SK-N-SH (cell line): ENCODE data around the gene MAMLD1. TPM values are rescaled to one million over a fixed set of nuclear protein-coding genes. Genes with fewer than 3 reads are reported as not detected.

Source experiments
- CTCF ChIA-PET: fragments of 300-600, 350-600 bp; formaldehyde crosslinking; extraction: SDS; loops from one replicate; lab custom pipeline; 2021; lab: Yijun Ruan, JAX
- POLR2A ChIA-PET: fragments of 350-600 bp; sonication (Branson Sonifier 250); formaldehyde crosslinking; extraction: SDS; loops from one replicate; lab custom pipeline; 2020; ENCODE audit warnings: antibody characterized with exemption, inconsistent platforms; lab: Yijun Ruan, JAX
- DNase-seq: peaks from one replicate; pipeline ENCODE4 v3.0.0; 2012
- H2AFZ ChIP-seq: fragments of 200-600 bp; sonication (generic); 2 replicates; pipeline ENCODE4 v1.8.1; 2016; ENCODE audit warnings: antibody characterized with exemption, mild to moderate bottlenecking, low read depth
- H3F3A ChIP-seq: fragments of 200-600 bp; sonication (generic); replicated peaks from 2 replicates; pipeline ENCODE3; 2016; ENCODE audit warnings: antibody characterized with exemption, mild to moderate bottlenecking; ENCODE audit not compliant: insufficient read depth
- H3K27ac ChIP-seq, 2 experiments: fragments of 200-500 bp in 1 of 2; fragments of 200-600 bp in 1 of 2; sonication (Bioruptor generic) in 1 of 2; sonication (generic), shearing (Covaris generic) in 1 of 2; 2 replicates each; pipeline versions ENCODE4 v1.5.1 to v1.6.1; 2014 to 2016; ENCODE audit warnings: low read depth in 2 of 2, inconsistent platforms in 1 of 2, low read length in 1 of 2, mild to moderate bottlenecking in 1 of 2, mixed read lengths in 1 of 2
- H3K27me3 ChIP-seq: fragments of 200-600 bp; sonication (generic), shearing (Covaris generic); 2 replicates; pipeline ENCODE4 v1.6.1; 2016; ENCODE audit warnings: mixed run types; ENCODE audit not compliant: insufficient read depth
- H3K36me3 ChIP-seq, 2 experiments: fragments of 200-500 bp in 1 of 2; fragments of 200-600 bp in 1 of 2; sonication (Bioruptor generic) in 1 of 2; sonication (generic) in 1 of 2; replicated peaks in 1 of 2; 2 replicates each; pipeline versions ENCODE3 to v1.5.1; 2014 to 2016; ENCODE audit warnings: low read length in 1 of 2, mild to moderate bottlenecking in 1 of 2; ENCODE audit not compliant: insufficient read depth in 2 of 2, control insufficient read depth in 1 of 2
- H3K4me1 ChIP-seq, 2 experiments: fragments of 200-500 bp in 1 of 2; fragments of 200-600 bp in 1 of 2; sonication (Bioruptor generic) in 1 of 2; sonication (generic), shearing (Covaris generic) in 1 of 2; 2 replicates each; pipeline versions ENCODE4 v1.5.1 to v1.6.1; 2014 to 2016; ENCODE audit warnings: low read depth in 1 of 2, low read length in 1 of 2, mixed run types in 1 of 2; ENCODE audit not compliant: insufficient read depth in 2 of 2, control insufficient read depth in 1 of 2
- H3K4me2 ChIP-seq: fragments of 200-600 bp; sonication (generic), shearing (Covaris generic); 2 replicates; pipeline ENCODE4 v1.6.1; 2017; ENCODE audit warnings: mixed run types
- H3K4me3 ChIP-seq, 2 experiments: fragments of 200-500 bp in 1 of 2; fragments of 200-600 bp in 1 of 2; sonication (Bioruptor generic) in 1 of 2; sonication (generic), shearing (Covaris generic) in 1 of 2; 2 replicates each; pipeline versions ENCODE4 v1.5.1 to v1.8.1; 2014 to 2016; ENCODE audit warnings: low read depth in 2 of 2, inconsistent platforms in 1 of 2, low read length in 1 of 2, mild to moderate bottlenecking in 1 of 2, mixed read lengths in 1 of 2, moderate library complexity in 1 of 2
- H3K79me2 ChIP-seq: fragments of 200-600 bp; sonication (generic); 2 replicates; pipeline ENCODE4 v1.8.1; 2017; ENCODE audit warnings: mild to moderate bottlenecking; ENCODE audit not compliant: insufficient read depth
- H3K9ac ChIP-seq: fragments of 200-600 bp; sonication (generic); 2 replicates; pipeline ENCODE4 v1.6.1; 2017; ENCODE audit warnings: mixed run types
- H3K9me2 ChIP-seq: fragments of 200-600 bp; sonication (generic); 2 replicates; pipeline ENCODE4 v1.6.1; 2017; ENCODE audit warnings: mixed run types
- H3K9me3 ChIP-seq: fragments of 200-600 bp; sonication (generic); 2 replicates; pipeline ENCODE4 v1.6.1; 2017; ENCODE audit warnings: mixed run types, mild to moderate bottlenecking, moderate library complexity
- H4K20me1 ChIP-seq: fragments of 200-600 bp; sonication (generic); 2 replicates; pipeline ENCODE4 v1.6.1; 2017; ENCODE audit warnings: mild to moderate bottlenecking, mixed run types; ENCODE audit not compliant: insufficient read depth
- EZH2phosphoT487 ChIP-seq: fragments of 200-600 bp; sonication (generic); IDR thresholded peaks from 2 replicates; pipeline ENCODE4 v1.6.1; 2017; ENCODE audit warnings: low read depth, mixed run types, mild to moderate bottlenecking, antibody characterized with exemption, moderate library complexity, borderline replicate concordance
- FOXM1 ChIP-seq: IDR thresholded peaks from 2 replicates; pipeline ENCODE4 v1.4.0; 2012; ENCODE audit warnings: low read depth, mild to moderate bottlenecking
- MEF2A ChIP-seq: IDR thresholded peaks from 2 replicates; pipeline ENCODE4 v1.4.0; 2012; ENCODE audit warnings: low read depth, borderline replicate concordance
- MXI1 ChIP-seq: IDR thresholded peaks from 2 replicates; pipeline ENCODE4 v1.6.1; 2012; ENCODE audit warnings: mild to moderate bottlenecking, low read depth, low read length, improper control_type of control experiment
- NFIC ChIP-seq: IDR thresholded peaks from 2 replicates; pipeline ENCODE4 v1.4.0; 2012; ENCODE audit warnings: borderline replicate concordance
- RAD21 ChIP-seq: IDR thresholded peaks from 2 replicates; pipeline ENCODE4 v1.6.1; 2012; ENCODE audit warnings: mild to moderate bottlenecking, low read length
- RCOR1 ChIP-seq: fragments of 150-350 bp; IDR thresholded peaks from 2 replicates; pipeline ENCODE4 v1.6.1; 2017; ENCODE audit warnings: antibody characterized with exemption, low read length
- TCF12 ChIP-seq: IDR thresholded peaks from 2 replicates; pipeline ENCODE4 v1.4.0; 2012
- YY1 ChIP-seq: IDR thresholded peaks from 2 replicates; pipeline ENCODE4 v1.4.0; 2012; ENCODE audit warnings: low read depth, mild to moderate bottlenecking
- WGBS: methylation state at CpG from one replicate; pipeline ENCODE4 v1.1.6; 2017; ENCODE audit warnings: low lambda C conversion rate; 5-methylcytosine and 5-hydroxymethylcytosine counted together
- polyA plus RNA-seq, 3 experiments: library from polyadenylated mRNA; depleted of rRNA; stranded (reverse); fragments of >200 nt; gene quantifications; 2 replicates each; pipeline ENCODE4 v1.2.3, GENCODE V29; 2012
- TF ChIP-seq, protein P1 (sequence below): fragments of 200-600 bp; sonication (generic); IDR thresholded peaks from 2 replicates; pipeline ENCODE4 v1.6.1; 2017; ENCODE audit warnings: antibody characterized with exemption, mild to moderate bottlenecking, moderate library complexity
- TF ChIP-seq, protein P2 (sequence below): IDR thresholded peaks from 2 replicates; pipeline ENCODE4 v1.4.0; 2012; ENCODE audit warnings: low read depth
- TF ChIP-seq, protein P3 (sequence below): IDR thresholded peaks from 2 replicates; pipeline ENCODE4 v1.4.0; 2012; ENCODE audit warnings: low read depth, borderline replicate concordance
- TF ChIP-seq, protein P4 (sequence below): IDR thresholded peaks from 2 replicates; pipeline ENCODE4 v1.6.1; 2012; ENCODE audit warnings: mild to moderate bottlenecking, low read depth, low read length, moderate library complexity

Gene MAMLD1
- polyA plus RNA-seq, 1 of the 3 experiments (the other 2 are of a cell fraction): 4.4 TPM

DNA sequence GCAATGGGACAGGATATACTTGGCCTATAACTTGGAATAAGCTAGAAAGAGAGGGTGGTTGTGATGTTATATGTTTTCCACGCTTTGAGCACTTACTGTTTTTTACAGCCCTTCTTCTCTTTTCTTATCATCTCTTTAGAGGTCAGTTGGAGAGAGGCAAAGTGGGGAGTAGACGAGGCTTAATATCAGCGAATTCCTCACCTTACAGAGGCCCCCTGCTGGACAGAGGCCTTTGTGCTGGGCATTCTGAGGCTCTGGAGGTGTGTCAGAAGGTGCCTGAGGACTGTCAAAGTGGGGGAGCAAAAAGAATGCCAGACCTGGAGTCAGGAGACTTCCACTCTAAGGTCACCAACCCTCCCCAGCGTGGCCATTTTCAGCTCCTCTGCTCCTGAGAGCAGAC lies 42.5 kb downstream of the MAMLD1 start:
- H3K36me3 ChIP-seq: no peaks in the 10 kb centered on the region
- no peak overlapping the region for H3K4me3 ChIP-seq
- no peak overlapping the region for H2AFZ ChIP-seq
- no peaks in the 10 kb centered on the region for H3K27me3 ChIP-seq
- H3K27ac ChIP-seq: no peak overlapping the region
- no peaks in the 10 kb centered on the region for H3K9me3 ChIP-seq
- no peaks in the 10 kb centered on the region for H3F3A ChIP-seq
- no peak for DNase-seq
- no peaks in the 10 kb centered on the region for H3K9me2 ChIP-seq
- H3K79me2 ChIP-seq: no peaks in the 10 kb centered on the region
- no peak overlapping the region for H3K4me2 ChIP-seq
- H4K20me1 ChIP-seq: no peaks in the 10 kb centered on the region
- no peak overlapping the region for H3K9ac ChIP-seq
- TF ChIP-seq RAD21 (0 out of 2 replicates have a peak, but pooled peaks have one; percentile 4), YY1 (no peak)
- TF ChIP-seq, protein P1, sequence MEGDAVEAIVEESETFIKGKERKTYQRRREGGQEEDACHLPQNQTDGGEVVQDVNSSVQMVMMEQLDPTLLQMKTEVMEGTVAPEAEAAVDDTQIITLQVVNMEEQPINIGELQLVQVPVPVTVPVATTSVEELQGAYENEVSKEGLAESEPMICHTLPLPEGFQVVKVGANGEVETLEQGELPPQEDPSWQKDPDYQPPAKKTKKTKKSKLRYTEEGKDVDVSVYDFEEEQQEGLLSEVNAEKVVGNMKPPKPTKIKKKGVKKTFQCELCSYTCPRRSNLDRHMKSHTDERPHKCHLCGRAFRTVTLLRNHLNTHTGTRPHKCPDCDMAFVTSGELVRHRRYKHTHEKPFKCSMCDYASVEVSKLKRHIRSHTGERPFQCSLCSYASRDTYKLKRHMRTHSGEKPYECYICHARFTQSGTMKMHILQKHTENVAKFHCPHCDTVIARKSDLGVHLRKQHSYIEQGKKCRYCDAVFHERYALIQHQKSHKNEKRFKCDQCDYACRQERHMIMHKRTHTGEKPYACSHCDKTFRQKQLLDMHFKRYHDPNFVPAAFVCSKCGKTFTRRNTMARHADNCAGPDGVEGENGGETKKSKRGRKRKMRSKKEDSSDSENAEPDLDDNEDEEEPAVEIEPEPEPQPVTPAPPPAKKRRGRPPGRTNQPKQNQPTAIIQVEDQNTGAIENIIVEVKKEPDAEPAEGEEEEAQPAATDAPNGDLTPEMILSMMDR: peak; percentile 25; the same call in 1 of the 2 replicates
- TF ChIP-seq, all 33 proteins: peak for 2
- H3K4me1 ChIP-seq: no peaks in the 10 kb centered on the region
- WGBS: 51% methylated on average over 4 of the region's 4 CpGs
- POLR2A ChIA-PET: no interaction called here
- CTCF ChIA-PET: interaction anchor here (0.9 to 1.4 kb wide), 3 partner anchors 10 to 45 kb away, joined by 3 to 4 read pairs (median 3); partner anchors contain the start of gene MAMLD1

DNA sequence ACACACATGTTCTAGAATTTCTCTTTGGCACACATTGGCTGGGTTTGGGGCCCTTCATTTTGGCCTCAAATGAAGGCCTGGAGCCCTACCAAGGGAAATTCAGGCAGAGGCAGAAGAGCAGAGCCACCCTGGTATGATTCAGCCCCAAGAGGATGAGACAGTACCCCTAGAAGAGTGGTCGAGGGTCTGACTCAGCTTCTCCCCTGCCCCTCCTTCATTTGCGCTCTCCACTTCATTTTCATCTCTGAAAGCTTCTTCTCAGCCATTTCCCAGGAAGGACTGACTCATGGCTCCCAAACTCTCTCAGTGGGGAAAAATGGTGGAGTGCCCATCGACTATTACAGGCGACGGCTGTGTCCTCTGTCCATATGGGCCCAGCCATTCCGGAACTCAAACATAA lies 43.5 kb downstream of the MAMLD1 start:
- Histone ChIP-seq H3F3A (no peaks in the 10 kb centered on the region), H3K9ac (no peak overlapping the region), H3K4me1 (peaks cover 0 to 2% of the 10 kb centered on the region in 2 experiments; a peak in 1 of 4 replicates), H3K4me3 (no peak overlapping the region), H3K4me2 (no peak overlapping the region), H2AFZ (no peak overlapping the region), H3K79me2 (no peaks in the 10 kb centered on the region), H3K27me3 (no peaks in the 10 kb centered on the region), H3K9me3 (no peaks in the 10 kb centered on the region), H3K27ac (no peak overlapping the region), H3K36me3 (no peaks in the 10 kb centered on the region), H4K20me1 (no peaks in the 10 kb centered on the region), H3K9me2 (no peaks in the 10 kb centered on the region)
- 36% methylated on average over 6 of the region's 6 CpGs for WGBS
- POLR2A ChIA-PET: no interaction called here
- DNase-seq: no peak
- no peak for TF ChIP-seq MXI1
- TF ChIP-seq RAD21: no peak
- TF ChIP-seq, protein P2, sequence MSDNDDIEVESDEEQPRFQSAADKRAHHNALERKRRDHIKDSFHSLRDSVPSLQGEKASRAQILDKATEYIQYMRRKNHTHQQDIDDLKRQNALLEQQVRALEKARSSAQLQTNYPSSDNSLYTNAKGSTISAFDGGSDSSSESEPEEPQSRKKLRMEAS: no peak
- TF ChIP-seq FOXM1: no peak
- TF ChIP-seq TCF12: no peak
- TF ChIP-seq, protein P3, sequence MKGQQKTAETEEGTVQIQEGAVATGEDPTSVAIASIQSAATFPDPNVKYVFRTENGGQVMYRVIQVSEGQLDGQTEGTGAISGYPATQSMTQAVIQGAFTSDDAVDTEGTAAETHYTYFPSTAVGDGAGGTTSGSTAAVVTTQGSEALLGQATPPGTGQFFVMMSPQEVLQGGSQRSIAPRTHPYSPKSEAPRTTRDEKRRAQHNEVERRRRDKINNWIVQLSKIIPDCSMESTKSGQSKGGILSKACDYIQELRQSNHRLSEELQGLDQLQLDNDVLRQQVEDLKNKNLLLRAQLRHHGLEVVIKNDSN: no peak
- no peak for TF ChIP-seq NFIC
- TF ChIP-seq, protein P4, sequence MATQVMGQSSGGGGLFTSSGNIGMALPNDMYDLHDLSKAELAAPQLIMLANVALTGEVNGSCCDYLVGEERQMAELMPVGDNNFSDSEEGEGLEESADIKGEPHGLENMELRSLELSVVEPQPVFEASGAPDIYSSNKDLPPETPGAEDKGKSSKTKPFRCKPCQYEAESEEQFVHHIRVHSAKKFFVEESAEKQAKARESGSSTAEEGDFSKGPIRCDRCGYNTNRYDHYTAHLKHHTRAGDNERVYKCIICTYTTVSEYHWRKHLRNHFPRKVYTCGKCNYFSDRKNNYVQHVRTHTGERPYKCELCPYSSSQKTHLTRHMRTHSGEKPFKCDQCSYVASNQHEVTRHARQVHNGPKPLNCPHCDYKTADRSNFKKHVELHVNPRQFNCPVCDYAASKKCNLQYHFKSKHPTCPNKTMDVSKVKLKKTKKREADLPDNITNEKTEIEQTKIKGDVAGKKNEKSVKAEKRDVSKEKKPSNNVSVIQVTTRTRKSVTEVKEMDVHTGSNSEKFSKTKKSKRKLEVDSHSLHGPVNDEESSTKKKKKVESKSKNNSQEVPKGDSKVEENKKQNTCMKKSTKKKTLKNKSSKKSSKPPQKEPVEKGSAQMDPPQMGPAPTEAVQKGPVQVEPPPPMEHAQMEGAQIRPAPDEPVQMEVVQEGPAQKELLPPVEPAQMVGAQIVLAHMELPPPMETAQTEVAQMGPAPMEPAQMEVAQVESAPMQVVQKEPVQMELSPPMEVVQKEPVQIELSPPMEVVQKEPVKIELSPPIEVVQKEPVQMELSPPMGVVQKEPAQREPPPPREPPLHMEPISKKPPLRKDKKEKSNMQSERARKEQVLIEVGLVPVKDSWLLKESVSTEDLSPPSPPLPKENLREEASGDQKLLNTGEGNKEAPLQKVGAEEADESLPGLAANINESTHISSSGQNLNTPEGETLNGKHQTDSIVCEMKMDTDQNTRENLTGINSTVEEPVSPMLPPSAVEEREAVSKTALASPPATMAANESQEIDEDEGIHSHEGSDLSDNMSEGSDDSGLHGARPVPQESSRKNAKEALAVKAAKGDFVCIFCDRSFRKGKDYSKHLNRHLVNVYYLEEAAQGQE: no peak
- no peak for TF ChIP-seq MEF2A
- no peak for TF ChIP-seq EZH2phosphoT487
- no peak for TF ChIP-seq RCOR1
- CTCF ChIA-PET: interaction anchor here (0.9 to 1.4 kb wide), 2 partner anchors 11 to 44 kb away, joined by 3 to 4 read pairs; partner anchors contain the start of gene MAMLD1
